GM23338 (cell line): ENCODE measurements around the gene CRYGA. TPM values are rescaled to one million over a fixed set of nuclear protein-coding genes. Genes with fewer than 3 reads are reported as not detected.
A peak's percentile ranks its signal among the peaks of the same experiment; 100 is the strongest.

Experiments used
- ATAC-seq: fragments of 200-7000 bp; cut with Tn5 transposase; 3 replicates; pipeline ENCODE4 v1.9.1; 2020
- DNase-seq: peaks from one replicate; pipeline ENCODE4 v3.0.0-alpha.2; 2015; ENCODE audit warnings: low spot score
- H2AFZ ChIP-seq: fragments of 200-600 bp; sonication (generic); 2 replicates; pipeline ENCODE4 v1.8.0; 2016; ENCODE audit warnings: antibody characterized with exemption, mild to moderate bottlenecking, moderate library complexity
- H3F3A ChIP-seq: fragments of 200-600 bp; sonication (generic); replicated peaks from 2 replicates; pipeline ENCODE4 v1.8.0; 2017; ENCODE audit warnings: antibody characterized with exemption, mixed run types, low read depth
- H3K27ac ChIP-seq: fragments of 200-600 bp; sonication (generic); 2 replicates; pipeline ENCODE4 v1.6.1; 2016; ENCODE audit warnings: low read depth
- H3K27me3 ChIP-seq: fragments of 200-600 bp; sonication (generic); 2 replicates; pipeline ENCODE4 v1.8.0; 2016; ENCODE audit warnings: mild to moderate bottlenecking, mixed run types, moderate library complexity; ENCODE audit not compliant: insufficient read depth
- H3K36me3 ChIP-seq: fragments of 200-600 bp; sonication (generic); 2 replicates; pipeline ENCODE4 v1.8.0; 2016; ENCODE audit warnings: mild to moderate bottlenecking; ENCODE audit not compliant: insufficient read depth
- H3K4me1 ChIP-seq: fragments of 200-600 bp; sonication (generic); 2 replicates; pipeline ENCODE4 v1.8.0; 2016; ENCODE audit warnings: mild to moderate bottlenecking, moderate library complexity; ENCODE audit not compliant: insufficient read depth
- H3K4me2 ChIP-seq: fragments of 200-600 bp; sonication (generic); 2 replicates; pipeline ENCODE4 v1.7.1; 2017; ENCODE audit warnings: mixed run types
- H3K4me3 ChIP-seq: fragments of 200-600 bp; sonication (generic); 2 replicates; pipeline ENCODE4 v1.6.1; 2016; ENCODE audit warnings: mixed run types
- H3K79me2 ChIP-seq: fragments of 200-600 bp; sonication (generic); replicated peaks from 2 replicates; pipeline ENCODE4 v1.8.0; 2017; ENCODE audit warnings: mild to moderate bottlenecking; ENCODE audit not compliant: insufficient read depth
- H3K9me2 ChIP-seq: fragments of 200-600 bp; sonication (generic); 2 replicates; pipeline ENCODE4 v1.8.0; 2017; ENCODE audit not compliant: insufficient read depth
- H4K20me1 ChIP-seq: fragments of 200-600 bp; sonication (generic); replicated peaks from 2 replicates; pipeline ENCODE4 v1.8.0; 2017; ENCODE audit warnings: mild to moderate bottlenecking; ENCODE audit not compliant: insufficient read depth
- H3K27ac Mint-ChIP-seq: 2 replicates; pipeline ENCODE4 v1.8.0; 2020; ENCODE audit warnings: inconsistent platforms, mild to moderate bottlenecking, moderate library complexity, mixed read lengths
- H3K27me3 Mint-ChIP-seq: 3 replicates; pipeline ENCODE4 v1.8.0; 2022; ENCODE audit warnings: low read depth, mild to moderate bottlenecking, moderate library complexity, mixed read lengths, inconsistent platforms; ENCODE audit not compliant: insufficient read depth, poor library complexity
- H3K36me3 Mint-ChIP-seq: 3 replicates; pipeline ENCODE4 v1.8.0; 2021; ENCODE audit warnings: low read depth, mild to moderate bottlenecking, inconsistent platforms, moderate library complexity, mixed read lengths
- H3K4me1 Mint-ChIP-seq: 3 replicates; pipeline ENCODE4 v1.8.0; 2020; ENCODE audit warnings: mild to moderate bottlenecking, inconsistent platforms, mixed read lengths
- H3K4me3 Mint-ChIP-seq: 3 replicates; pipeline ENCODE4 v1.8.0; 2021; ENCODE audit warnings: moderate library complexity, mild to moderate bottlenecking, inconsistent platforms, mixed read lengths
- H3K9me3 Mint-ChIP-seq: 3 replicates; pipeline ENCODE4 v1.8.0; 2020; ENCODE audit warnings: moderate library complexity, mild to moderate bottlenecking, inconsistent platforms, mixed read lengths
- ETS1 ChIP-seq: IDR thresholded peaks from 2 replicates; pipeline ENCODE4 v1.6.1; 2016; ENCODE audit warnings: antibody characterized with exemption
- EZH2 ChIP-seq: fragments of 200-600 bp; sonication (generic); IDR thresholded peaks from one replicate; pipeline ENCODE4 v1.8.0; 2017; ENCODE audit warnings: antibody characterized with exemption, mild to moderate bottlenecking, low read depth; ENCODE audit not compliant: unreplicated experiment
- EZH2phosphoT487 ChIP-seq: fragments of 200-600 bp; sonication (generic); IDR thresholded peaks from one replicate; pipeline ENCODE4 v1.8.1; 2018; ENCODE audit warnings: antibody characterized with exemption; ENCODE audit not compliant: unreplicated experiment
- JUNB ChIP-seq: IDR thresholded peaks from one replicate; pipeline ENCODE4 v1.6.1; 2016; ENCODE audit warnings: antibody characterized with exemption; ENCODE audit not compliant: unreplicated experiment
- NANOG ChIP-seq: IDR thresholded peaks from 2 replicates; pipeline ENCODE4 v1.6.1; 2016; ENCODE audit warnings: antibody characterized with exemption, borderline replicate concordance
- POLR2AphosphoS5 ChIP-seq: IDR thresholded peaks from 2 replicates; pipeline ENCODE4 v1.6.1; 2016; ENCODE audit warnings: antibody characterized with exemption, low read depth
- STAT1 ChIP-seq: IDR thresholded peaks from one replicate; pipeline ENCODE4 v1.6.1; 2016; ENCODE audit warnings: antibody characterized with exemption; ENCODE audit not compliant: unreplicated experiment
- ZNF114 ChIP-seq: fragments of 250-450 bp; sonication (Bioruptor Pico); IDR thresholded peaks from 2 replicates; pipeline ENCODE4 v1.5.0; 2020; ENCODE audit warnings: mild to moderate bottlenecking, moderate library complexity
- ZNF331 ChIP-seq: fragments of 250-450 bp; sonication (Bioruptor Pico); IDR thresholded peaks from 2 replicates; pipeline ENCODE4 v1.5.0; 2020; ENCODE audit warnings: low read depth, mild to moderate bottlenecking, moderate library complexity
- ZNF462 ChIP-seq: fragments of 250-450 bp; sonication (Bioruptor Pico); IDR thresholded peaks from 2 replicates; pipeline ENCODE4 v1.5.0; 2020; ENCODE audit warnings: mild to moderate bottlenecking, moderate library complexity
- polyA plus RNA-seq: library from polyadenylated mRNA; unstranded; fragments of >200 nt; fragmentation: Nextera tagmentation; extraction: Ambion mirVana; gene quantifications from 2 replicates; pipeline ENCODE4 v1.2.1, GENCODE V29; 2016
- total RNA-seq: library from RNA; depleted of rRNA; stranded (reverse); fragments of >200 nt; shearing (Covaris generic); gene quantifications from 2 replicates; pipeline ENCODE4 v1.2.3, GENCODE V29; 2014

CRYGA gene
- total and polyA plus RNA-seq, 2 experiments from 2014 or later: not detected

- peak within 1 kb of the TSS; percentile 66 for H3K4me2 ChIP-seq
- H4K20me1 ChIP-seq: no peaks in the 10 kb centered on the region
- no peaks in the 10 kb centered on the region for H3K36me3 Mint-ChIP-seq
- H3K9me3 Mint-ChIP-seq: no peaks in the 10 kb centered on the region
- peak within 1 kb of the TSS; percentile 95 for H2AFZ ChIP-seq
- 0 out of 2 replicates have a peak, but pooled peaks cover 3% of the 10 kb centered on the region for H3F3A ChIP-seq
- H3K4me1 Mint-ChIP-seq: peaks cover 52% of the 10 kb centered on the region
- no peak within 1 kb of the TSS for H3K4me3 ChIP-seq
- H3K36me3 ChIP-seq: no peaks in the 10 kb centered on the region
- H3K27me3 Mint-ChIP-seq: peaks cover 2% of the 10 kb centered on the region
- peak; percentile 52 for DNase-seq
- ATAC-seq: peak; percentile 45
- no peaks in the 10 kb centered on the region for H3K27me3 ChIP-seq
- H3K79me2 ChIP-seq: no peaks in the 10 kb centered on the region
- TF ChIP-seq EZH2 (no peak), ZNF114 (no peak), JUNB (no peak), POLR2AphosphoS5 (no peak), NANOG (no peak), STAT1 (no peak), ETS1 (no peak), ZNF331 (CRISPR knock-in tag) (no peak), EZH2phosphoT487 (no peak), ZNF462 (CRISPR knock-in tag) (no peak)
- H3K9me2 ChIP-seq: no peaks in the 10 kb centered on the region
- no peak within 1 kb of the TSS for H3K4me3 Mint-ChIP-seq
- no peak within 1 kb of the TSS for H3K27ac ChIP-seq
- H3K4me1 ChIP-seq: peaks cover 44% of the 10 kb centered on the region
- peak within 1 kb of the TSS; percentile 41; the same call in 1 of the 2 replicates for H3K27ac Mint-ChIP-seq
Measured at GRCh38 chr2:208189810-208190503, 26.6 kb upstream of the CRYGA start, which contains the start of gene C2orf80. Gene C2orf80, minus strand, starts transcription at chr2:208190030. Its CDS starts 3,044 bp downstream, at chr2:208186986.
